ENCODE results near the gene IFNLR1.

Gene IFNLR1

GRCh38 chr1:24140741-24141181 lies 46.3 kb downstream of the IFNLR1 start:
- peaks cover 12% of the 10 kb centered on the region for H3K27me3 Mint-ChIP-seq (ENCODE audit: low read depth, poor library complexity)
- no peak for DNase-seq
- no peaks in the 10 kb centered on the region for H3K36me3 Mint-ChIP-seq (ENCODE audit: low read depth)
- H3K9me3 Mint-ChIP-seq, result peaks cover 3% of the 10 kb centered on the region
- no peak for TF ChIP-seq CTCF (IDR thresholded peaks at IDR 0.05)
- H3K4me3 Mint-ChIP-seq, result no peak overlapping the region
- H3K27ac Mint-ChIP-seq, result no peak overlapping the region
- peaks cover 33% of the 10 kb centered on the region for H3K4me1 Mint-ChIP-seq

GRCh38 chr1:24139841-24140425 lies 47.2 kb downstream of the IFNLR1 start:
- Mint-ChIP-seq H3K36me3 (ENCODE audit: low read depth) (no peaks in the 10 kb centered on the region), H3K27ac (no peak overlapping the region), H3K9me3 (peaks cover 3% of the 10 kb centered on the region), H3K4me1 (peaks cover 33% of the 10 kb centered on the region), H3K4me3 (no peak overlapping the region), H3K27me3 (ENCODE audit: low read depth, poor library complexity) (peaks cover 10% of the 10 kb centered on the region)
- no peak for DNase-seq
- no peak for TF ChIP-seq CTCF (IDR thresholded peaks at IDR 0.05)

GRCh38 chr1:24139222-24139489 lies 47.9 kb downstream of the IFNLR1 start:
- no peaks in the 10 kb centered on the region for H3K9me3 Mint-ChIP-seq
- no peak overlapping the region for H3K27ac Mint-ChIP-seq
- peaks cover 6% of the 10 kb centered on the region for H3K27me3 Mint-ChIP-seq (ENCODE audit: low read depth, poor library complexity)
- no peak for TF ChIP-seq CTCF (IDR thresholded peaks at IDR 0.05)
- peaks cover 27% of the 10 kb centered on the region for H3K4me1 Mint-ChIP-seq
- no peak for DNase-seq
- H3K4me3 Mint-ChIP-seq, result no peak overlapping the region
- H3K36me3 Mint-ChIP-seq (ENCODE audit: low read depth), result no peaks in the 10 kb centered on the region

- DNase-seq, result no peak
- Mint-ChIP-seq H3K36me3 (ENCODE audit: low read depth) (no peaks in the 10 kb centered on the region), H3K9me3 (no peaks in the 10 kb centered on the region), H3K4me3 (no peak overlapping the region), H3K4me1 (peaks cover 22% of the 10 kb centered on the region), H3K27me3 (ENCODE audit: low read depth, poor library complexity) (peaks cover 8% of the 10 kb centered on the region), H3K27ac (peak overlapping the region; percentile 54)
- TF ChIP-seq CTCF (IDR thresholded peaks at IDR 0.05), result no peak
Observed at GRCh38 chr1:24138476-24139221, 48.4 kb downstream of the IFNLR1 start.

- no peak overlapping the region for H3K27ac Mint-ChIP-seq
- H3K4me1 Mint-ChIP-seq, result peaks cover 21% of the 10 kb centered on the region
- no peak overlapping the region for H3K4me3 Mint-ChIP-seq
Observed at GRCh38 chr1:24136956-24137539, 50.0 kb downstream of the IFNLR1 start.

More at GRCh38 chr1:24136956-24137539, 50.0 kb downstream of the IFNLR1 start:
- DNase-seq, result no peak
- Mint-ChIP-seq H3K27me3 (ENCODE audit: low read depth, poor library complexity) (peaks cover 8% of the 10 kb centered on the region), H3K9me3 (peaks cover 1% of the 10 kb centered on the region), H3K36me3 (ENCODE audit: low read depth) (no peaks in the 10 kb centered on the region)
- TF ChIP-seq CTCF (IDR thresholded peaks at IDR 0.05), result no peak
